HCT116 (cell line): Measurements from ENCODE around the gene C8A. TPM values are rescaled to one million over a fixed set of nuclear protein-coding genes. Genes with fewer than 3 reads are reported as not detected.

Source experiments
- ATAC-seq: fragments of 200-7000 bp; cut with Tn5 transposase; 2 replicates; pipeline ENCODE4 v1.9.1; 2020; ENCODE audit warnings: mild to moderate bottlenecking, moderate library complexity
- BruUV-seq: library from RNA; stranded (reverse); fragments of 400-500 nt; replicated peaks from 2 replicates; lab custom pipeline; 2021; lab: Mats Ljungman, UMichigan
- CTCF ChIA-PET: fragments of 300-600 bp; sonication (Branson Sonifier 250); formaldehyde crosslinking; loops from one replicate; lab custom pipeline; 2021; ENCODE audit warnings: antibody characterized with exemption; lab: Charles Lee
- POLR2A ChIA-PET: fragments of 300-600, 350-600 bp; sonication (Branson Sonifier 250); formaldehyde crosslinking; loops from one replicate; lab custom pipeline; 2021; ENCODE audit warnings: antibody characterized with exemption; lab: Charles Lee
- RAD21 ChIA-PET, 2 experiments: fragments of 300-600 bp; sonication (Branson Sonifier 250); formaldehyde crosslinking; loops; one replicate each; lab custom pipeline; 2023; ENCODE audit warnings: low total read pairs in 2 of 2; ENCODE audit not compliant: uncharacterized antibody in 2 of 2, unreplicated experiment in 2 of 2, low non-redundant PET in 1 of 2; lab: Charles Lee
- DNase-seq: peaks from one replicate; pipeline ENCODE4 v3.0.0-alpha.2; 2010; ENCODE audit warnings: low read depth, low spot score
- H2AFZ ChIP-seq: fragments of 200-600 bp; shearing (Covaris generic), sonication (generic); 2 replicates; pipeline ENCODE4 v1.6.1; 2017; ENCODE audit warnings: low read depth, mixed run types, mixed read lengths, antibody characterized with exemption, low read length; ENCODE audit not compliant: poor library complexity, severe bottlenecking
- H3K27ac ChIP-seq: 2 replicates; pipeline ENCODE4 v1.5.1; 2012; ENCODE audit warnings: low read depth, low read length
- H3K27me3 ChIP-seq: fragments of 200-600 bp; sonication (generic); 2 replicates; pipeline ENCODE4 v1.6.1; 2016; ENCODE audit warnings: mixed run types, low read length, mixed read lengths; ENCODE audit not compliant: insufficient read depth
- H3K36me3 ChIP-seq, 2 experiments: fragments of 200-500 bp in 1 of 2; fragments of 200-600 bp in 1 of 2; sonication (Bioruptor generic) in 1 of 2; sonication (generic) in 1 of 2; 2 replicates each; pipeline versions ENCODE4 v1.5.1 to v1.6.1; 2014 to 2016; ENCODE audit warnings: low read length in 2 of 2, inconsistent platforms in 1 of 2, mixed read lengths in 1 of 2, mixed run types in 1 of 2; ENCODE audit not compliant: insufficient read depth in 2 of 2, control insufficient read depth in 1 of 2
- H3K4me1 ChIP-seq, 2 experiments: fragments of 200-600 bp in 1 of 2; sonication (generic) in 1 of 2; 2 replicates each; pipeline versions ENCODE4 v1.5.1 to v1.6.1; 2012 to 2017; ENCODE audit warnings: low read length in 2 of 2, inconsistent platforms in 1 of 2, mild to moderate bottlenecking in 1 of 2, mixed read lengths in 1 of 2, mixed run types in 1 of 2, moderate library complexity in 1 of 2; ENCODE audit not compliant: insufficient read depth in 2 of 2, control insufficient read depth in 1 of 2
- H3K4me2 ChIP-seq: fragments of 200-600 bp; sonication (generic); 2 replicates; pipeline ENCODE4 v1.6.1; 2017; ENCODE audit warnings: mixed run types, low read length, mixed read lengths
- H3K4me3 ChIP-seq, 2 experiments: fragments of 200-600 bp in 1 of 2; sonication (generic) in 1 of 2; replicated peaks in 1 of 2; 2 replicates each; pipeline ENCODE4 v1.5.1; 2011 to 2016; ENCODE audit warnings: low read length in 2 of 2, control low read depth in 1 of 2, low read depth in 1 of 2, mild to moderate bottlenecking in 1 of 2, mixed read lengths in 1 of 2, mixed run types in 1 of 2
- H3K79me2 ChIP-seq: fragments of 200-600 bp; sonication (generic); 2 replicates; pipeline ENCODE4 v1.6.1; 2017; ENCODE audit warnings: mild to moderate bottlenecking, mixed run types, low read length, moderate library complexity, mixed read lengths; ENCODE audit not compliant: insufficient read depth
- H3K9ac ChIP-seq: fragments of 200-600 bp; sonication (generic); 2 replicates; pipeline ENCODE4 v1.6.1; 2016; ENCODE audit warnings: low read length, mixed read lengths
- H3K9me2 ChIP-seq: fragments of 200-600 bp; sonication (generic), shearing (Covaris generic); 2 replicates; pipeline ENCODE4 v1.6.1; 2017; ENCODE audit warnings: mixed run types, mild to moderate bottlenecking, moderate library complexity; ENCODE audit not compliant: insufficient read depth
- H3K9me3 ChIP-seq, 2 experiments: fragments of 200-500 bp in 1 of 2; fragments of 200-600 bp in 1 of 2; sonication (Bioruptor generic) in 1 of 2; sonication (generic) in 1 of 2; 2 replicates each; pipeline ENCODE4 v1.6.1; 2014 to 2017; ENCODE audit warnings: low read length in 2 of 2, mixed read lengths in 2 of 2, inconsistent platforms in 1 of 2, low read depth in 1 of 2, mild to moderate bottlenecking in 1 of 2, mixed run types in 1 of 2, moderate library complexity in 1 of 2; ENCODE audit not compliant: control insufficient read depth in 1 of 2, insufficient read depth in 1 of 2
- H4K20me1 ChIP-seq: fragments of 200-600 bp; sonication (generic), shearing (Covaris generic); 2 replicates; pipeline ENCODE4 v1.6.1; 2017; ENCODE audit warnings: mixed run types, mild to moderate bottlenecking, moderate library complexity; ENCODE audit not compliant: insufficient read depth
- CEBPB ChIP-seq: IDR thresholded peaks from 2 replicates; pipeline ENCODE4 v1.6.1; 2012; ENCODE audit warnings: low read depth
- EGR1 ChIP-seq: IDR thresholded peaks from 2 replicates; pipeline ENCODE4 v1.6.1; 2012; ENCODE audit warnings: low read depth
- ELF1 ChIP-seq: IDR thresholded peaks from 2 replicates; pipeline ENCODE4 v1.6.1; 2012; ENCODE audit warnings: low read depth, borderline replicate concordance
- EZH2 ChIP-seq: fragments of 200-600 bp; sonication (generic); IDR thresholded peaks from 2 replicates; pipeline ENCODE4 v1.6.1; 2017; ENCODE audit warnings: antibody characterized with exemption, mixed run types
- EZH2phosphoT487 ChIP-seq: fragments of 200-600 bp; IDR thresholded peaks from 2 replicates; pipeline ENCODE4 v1.6.1; 2018; ENCODE audit warnings: antibody characterized with exemption, borderline replicate concordance
- JUND ChIP-seq: IDR thresholded peaks from 2 replicates; pipeline ENCODE4 v1.6.1; 2012
- POLR2A ChIP-seq: IDR thresholded peaks from 2 replicates; pipeline ENCODE4 v1.7.0; 2011; ENCODE audit warnings: borderline replicate concordance; ENCODE audit not compliant: insufficient read depth, insufficient read length; ENCODE audit errors: extremely low read depth
- POLR2AphosphoS5 ChIP-seq: IDR thresholded peaks from 2 replicates; pipeline ENCODE4 v1.6.1; 2011; ENCODE audit warnings: mild to moderate bottlenecking, low read depth, low read length, moderate library complexity
- RAD21 ChIP-seq: IDR thresholded peaks from 2 replicates; pipeline ENCODE4 v1.6.1; 2012; ENCODE audit warnings: low read depth, mild to moderate bottlenecking
- SP1 ChIP-seq: IDR thresholded peaks from 2 replicates; pipeline ENCODE4 v1.6.1; 2012; ENCODE audit warnings: low read depth
- SRF ChIP-seq: IDR thresholded peaks from 2 replicates; pipeline ENCODE4 v1.6.1; 2012; ENCODE audit warnings: low read depth
- TCF7L2 ChIP-seq: IDR thresholded peaks from 2 replicates; pipeline ENCODE4 v1.7.0; 2011; ENCODE audit warnings: borderline replicate concordance, inconsistent platforms; ENCODE audit not compliant: insufficient read depth, insufficient read length; ENCODE audit errors: extremely low read depth
- YY1 ChIP-seq: IDR thresholded peaks from 2 replicates; pipeline ENCODE4 v1.6.1; 2011; ENCODE audit warnings: low read length, low read depth, moderate library complexity, mild to moderate bottlenecking; ENCODE audit not compliant: insufficient replicate concordance; ENCODE audit errors: extremely low read depth
- ZFX ChIP-seq: fragments of 450-650 bp; IDR thresholded peaks from 2 replicates; pipeline ENCODE4 v1.6.1; 2017
- ZNF274 ChIP-seq: fragments of 200-500 bp; sonication (Bioruptor generic); IDR thresholded peaks from 2 replicates; pipeline ENCODE4 v1.6.1; 2014; ENCODE audit warnings: mild to moderate bottlenecking, low read depth, low read length, inconsistent platforms
- intact Hi-C: fragments of 100-400 bp; cut with micrococcal nuclease; formaldehyde crosslinking; loops from 2 replicates; pipeline ENCODE4 v1.10.0; 2022
- total RNA-seq: library from RNA; stranded (reverse); gene quantifications from one replicate; pipeline ENCODE4 v1.2.1, GENCODE V29; 2021; ENCODE audit not compliant: unreplicated experiment
- TF ChIP-seq, protein P1 (sequence below): IDR thresholded peaks from 2 replicates; pipeline ENCODE4 v1.6.1; 2012
- TF ChIP-seq, protein P2 (sequence below): IDR thresholded peaks from 2 replicates; pipeline ENCODE4 v1.6.1; 2012; ENCODE audit warnings: low read depth
- TF ChIP-seq, protein P3 (sequence below): IDR thresholded peaks from 2 replicates; pipeline ENCODE4 v1.6.1; 2011; ENCODE audit warnings: mild to moderate bottlenecking, low read length, moderate library complexity; ENCODE audit not compliant: insufficient replicate concordance; ENCODE audit errors: extremely low read depth
- TF ChIP-seq, protein P4 (sequence below), 3 experiments: fragments of 200-600 bp in 1 of 3; sonication (generic) in 1 of 3; IDR thresholded peaks in 2 of 3; conservative IDR thresholded peaks in 1 of 3; 2 replicates each; pipeline ENCODE4 v1.5.1; 2012 to 2017; ENCODE audit warnings: low read depth in 2 of 3, low read length in 2 of 3, antibody characterized with exemption in 1 of 3, borderline replicate concordance in 1 of 3, control low read depth in 1 of 3, mild to moderate bottlenecking in 1 of 3, mixed read lengths in 1 of 3, mixed run types in 1 of 3, moderate library complexity in 1 of 3; ENCODE audit not compliant: insufficient read depth in 1 of 3

Gene C8A
- total RNA-seq, 1 experiment from 2014 or later: 0.10 TPM

GRCh38 chr1:56967355-56967754 is 112.8 kb downstream of the C8A start:
- Histone ChIP-seq H3K9me2 (no peaks in the 10 kb centered on the region), H3K36me3 (no peaks in the 10 kb centered on the region), H4K20me1 (no peaks in the 10 kb centered on the region), H3K27ac (no peak overlapping the region), H3K79me2 (no peaks in the 10 kb centered on the region), H3K4me2 (no peak overlapping the region), H2AFZ (no peak overlapping the region), H3K9me3 (no peaks in the 10 kb centered on the region), H3K4me1 (no peaks in the 10 kb centered on the region)
- intact Hi-C loops: loop anchor here (10.0 kb wide), 1 partner anchor 1683 kb away; no protein-coding TSS in a partner anchor
- ATAC-seq (no peak), DNase-seq (no peak)
- no TSS peak for BruUV-seq
- TF ChIP-seq ELF1 (no peak), ZFX (no peak), SP1 (no peak), ZNF274 (no peak), RAD21 (no peak), YY1 (no peak), EZH2phosphoT487 (no peak), CEBPB (no peak), POLR2AphosphoS5 (no peak), EZH2 (no peak), POLR2A (no peak), JUND (no peak), EGR1 (no peak), SRF (no peak), TCF7L2 (no peak)
- TF ChIP-seq, protein P1, sequence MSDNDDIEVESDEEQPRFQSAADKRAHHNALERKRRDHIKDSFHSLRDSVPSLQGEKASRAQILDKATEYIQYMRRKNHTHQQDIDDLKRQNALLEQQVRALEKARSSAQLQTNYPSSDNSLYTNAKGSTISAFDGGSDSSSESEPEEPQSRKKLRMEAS: no peak
- TF ChIP-seq, protein P2, sequence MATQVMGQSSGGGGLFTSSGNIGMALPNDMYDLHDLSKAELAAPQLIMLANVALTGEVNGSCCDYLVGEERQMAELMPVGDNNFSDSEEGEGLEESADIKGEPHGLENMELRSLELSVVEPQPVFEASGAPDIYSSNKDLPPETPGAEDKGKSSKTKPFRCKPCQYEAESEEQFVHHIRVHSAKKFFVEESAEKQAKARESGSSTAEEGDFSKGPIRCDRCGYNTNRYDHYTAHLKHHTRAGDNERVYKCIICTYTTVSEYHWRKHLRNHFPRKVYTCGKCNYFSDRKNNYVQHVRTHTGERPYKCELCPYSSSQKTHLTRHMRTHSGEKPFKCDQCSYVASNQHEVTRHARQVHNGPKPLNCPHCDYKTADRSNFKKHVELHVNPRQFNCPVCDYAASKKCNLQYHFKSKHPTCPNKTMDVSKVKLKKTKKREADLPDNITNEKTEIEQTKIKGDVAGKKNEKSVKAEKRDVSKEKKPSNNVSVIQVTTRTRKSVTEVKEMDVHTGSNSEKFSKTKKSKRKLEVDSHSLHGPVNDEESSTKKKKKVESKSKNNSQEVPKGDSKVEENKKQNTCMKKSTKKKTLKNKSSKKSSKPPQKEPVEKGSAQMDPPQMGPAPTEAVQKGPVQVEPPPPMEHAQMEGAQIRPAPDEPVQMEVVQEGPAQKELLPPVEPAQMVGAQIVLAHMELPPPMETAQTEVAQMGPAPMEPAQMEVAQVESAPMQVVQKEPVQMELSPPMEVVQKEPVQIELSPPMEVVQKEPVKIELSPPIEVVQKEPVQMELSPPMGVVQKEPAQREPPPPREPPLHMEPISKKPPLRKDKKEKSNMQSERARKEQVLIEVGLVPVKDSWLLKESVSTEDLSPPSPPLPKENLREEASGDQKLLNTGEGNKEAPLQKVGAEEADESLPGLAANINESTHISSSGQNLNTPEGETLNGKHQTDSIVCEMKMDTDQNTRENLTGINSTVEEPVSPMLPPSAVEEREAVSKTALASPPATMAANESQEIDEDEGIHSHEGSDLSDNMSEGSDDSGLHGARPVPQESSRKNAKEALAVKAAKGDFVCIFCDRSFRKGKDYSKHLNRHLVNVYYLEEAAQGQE: no peak
- TF ChIP-seq, protein P3, sequence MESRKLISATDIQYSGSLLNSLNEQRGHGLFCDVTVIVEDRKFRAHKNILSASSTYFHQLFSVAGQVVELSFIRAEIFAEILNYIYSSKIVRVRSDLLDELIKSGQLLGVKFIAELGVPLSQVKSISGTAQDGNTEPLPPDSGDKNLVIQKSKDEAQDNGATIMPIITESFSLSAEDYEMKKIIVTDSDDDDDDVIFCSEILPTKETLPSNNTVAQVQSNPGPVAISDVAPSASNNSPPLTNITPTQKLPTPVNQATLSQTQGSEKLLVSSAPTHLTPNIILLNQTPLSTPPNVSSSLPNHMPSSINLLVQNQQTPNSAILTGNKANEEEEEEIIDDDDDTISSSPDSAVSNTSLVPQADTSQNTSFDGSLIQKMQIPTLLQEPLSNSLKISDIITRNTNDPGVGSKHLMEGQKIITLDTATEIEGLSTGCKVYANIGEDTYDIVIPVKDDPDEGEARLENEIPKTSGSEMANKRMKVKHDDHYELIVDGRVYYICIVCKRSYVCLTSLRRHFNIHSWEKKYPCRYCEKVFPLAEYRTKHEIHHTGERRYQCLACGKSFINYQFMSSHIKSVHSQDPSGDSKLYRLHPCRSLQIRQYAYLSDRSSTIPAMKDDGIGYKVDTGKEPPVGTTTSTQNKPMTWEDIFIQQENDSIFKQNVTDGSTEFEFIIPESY: no peak
- TF ChIP-seq, protein P4, sequence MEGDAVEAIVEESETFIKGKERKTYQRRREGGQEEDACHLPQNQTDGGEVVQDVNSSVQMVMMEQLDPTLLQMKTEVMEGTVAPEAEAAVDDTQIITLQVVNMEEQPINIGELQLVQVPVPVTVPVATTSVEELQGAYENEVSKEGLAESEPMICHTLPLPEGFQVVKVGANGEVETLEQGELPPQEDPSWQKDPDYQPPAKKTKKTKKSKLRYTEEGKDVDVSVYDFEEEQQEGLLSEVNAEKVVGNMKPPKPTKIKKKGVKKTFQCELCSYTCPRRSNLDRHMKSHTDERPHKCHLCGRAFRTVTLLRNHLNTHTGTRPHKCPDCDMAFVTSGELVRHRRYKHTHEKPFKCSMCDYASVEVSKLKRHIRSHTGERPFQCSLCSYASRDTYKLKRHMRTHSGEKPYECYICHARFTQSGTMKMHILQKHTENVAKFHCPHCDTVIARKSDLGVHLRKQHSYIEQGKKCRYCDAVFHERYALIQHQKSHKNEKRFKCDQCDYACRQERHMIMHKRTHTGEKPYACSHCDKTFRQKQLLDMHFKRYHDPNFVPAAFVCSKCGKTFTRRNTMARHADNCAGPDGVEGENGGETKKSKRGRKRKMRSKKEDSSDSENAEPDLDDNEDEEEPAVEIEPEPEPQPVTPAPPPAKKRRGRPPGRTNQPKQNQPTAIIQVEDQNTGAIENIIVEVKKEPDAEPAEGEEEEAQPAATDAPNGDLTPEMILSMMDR (IDR thresholded peaks at IDR 0.05 in 2 of 3, conservative IDR thresholded peaks at IDR 0.05 in 1 of 3; ENCODE audit: borderline replicate concordance in 1 of 3, insufficient read depth in 1 of 3, low read depth in 2 of 3, low read length in 2 of 3): no peak
- TF ChIP-seq, all 23 proteins: peak for 0
- ChIA-PET POLR2A (no interaction called here), RAD21 (no interaction called here), CTCF (interaction anchor here (1.8 kb wide), 1 partner anchor 135 kb away, joined by 10 read pairs; no protein-coding TSS in a partner anchor)
- Histone ChIP-seq H3K27me3 (peaks cover 12% of the 10 kb centered on the region; the same call in 1 of the 2 replicates), H3K4me3 (no peak overlapping the region), H3K9ac (no peak overlapping the region)
